ENCODE measurements around the gene STEEP1.

Gene STEEP1

DNA sequence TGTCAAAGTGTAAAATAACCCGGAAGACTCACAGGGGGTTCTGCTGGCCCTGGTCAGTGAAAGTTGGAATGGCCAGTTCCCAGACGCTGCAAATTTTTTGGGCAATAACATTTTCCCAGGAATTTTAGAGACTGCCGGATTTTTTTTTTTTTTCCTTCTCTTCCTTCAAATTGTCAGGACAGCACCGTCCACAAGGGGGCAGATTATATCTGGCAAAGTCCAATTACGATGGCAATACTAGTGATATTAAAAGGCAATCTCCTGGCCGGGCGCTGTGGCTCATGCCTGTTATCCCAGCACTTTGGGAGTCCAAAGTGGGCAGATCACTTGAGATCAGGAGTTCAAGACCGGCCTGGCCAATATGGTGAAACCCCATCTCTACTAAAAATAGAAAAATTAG lies 76.5 kb downstream of the STEEP1 start:
- DNase-seq (ENCODE audit: low spot score), result peak; percentile 31

Data from CD4-positive, alpha-beta T cell treated with Interleukin-15 for 4 hours (primary cell).